ENCODE results near the gene SGCD.
"Not testable (repeated sequence)": the region's sequence is repeated elsewhere in the genome, so short reads cannot be mapped to it uniquely, and the experiment has no call there.

SGCD gene

DNA sequence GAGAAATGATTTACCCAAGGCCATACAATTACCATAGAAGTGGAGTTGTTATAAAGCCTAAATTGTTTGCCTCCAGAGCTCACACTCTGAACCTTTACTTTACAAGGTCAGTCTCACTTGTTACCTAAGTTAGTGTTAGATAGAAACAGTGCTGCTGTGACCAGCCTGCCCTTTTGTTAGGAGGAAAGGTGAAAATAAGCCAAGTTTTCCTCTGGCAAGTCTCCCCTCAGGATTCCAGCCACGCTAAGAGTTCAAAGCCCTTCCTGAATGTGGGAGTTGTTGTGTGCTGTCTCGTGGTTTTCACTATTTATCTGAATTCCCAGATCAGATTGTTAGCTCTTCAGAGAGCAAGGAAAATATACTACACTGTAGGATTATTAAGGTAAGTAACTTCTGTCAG is 260.0 kb downstream of the SGCD start:
- DNase-seq: no peak

DNA sequence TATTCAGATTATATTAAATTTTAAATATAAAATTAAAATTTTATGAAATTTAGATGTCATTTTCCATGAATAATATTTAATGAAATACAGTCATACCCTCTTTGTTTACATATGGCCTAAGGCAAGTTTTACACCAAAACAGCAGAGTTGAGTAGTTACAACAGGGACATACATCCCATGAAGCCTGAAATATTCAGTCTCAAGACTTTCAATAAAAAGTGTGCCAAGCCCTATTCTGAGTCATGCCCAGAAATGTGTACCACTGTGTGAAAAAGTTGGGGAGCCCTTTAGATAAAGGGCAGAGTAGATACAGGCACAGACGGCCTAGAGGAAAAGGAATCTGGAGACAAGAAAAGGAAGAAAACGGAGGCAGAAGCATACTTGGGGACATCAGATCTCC is 261.3 kb downstream of the SGCD start:
- no peak for DNase-seq

DNA sequence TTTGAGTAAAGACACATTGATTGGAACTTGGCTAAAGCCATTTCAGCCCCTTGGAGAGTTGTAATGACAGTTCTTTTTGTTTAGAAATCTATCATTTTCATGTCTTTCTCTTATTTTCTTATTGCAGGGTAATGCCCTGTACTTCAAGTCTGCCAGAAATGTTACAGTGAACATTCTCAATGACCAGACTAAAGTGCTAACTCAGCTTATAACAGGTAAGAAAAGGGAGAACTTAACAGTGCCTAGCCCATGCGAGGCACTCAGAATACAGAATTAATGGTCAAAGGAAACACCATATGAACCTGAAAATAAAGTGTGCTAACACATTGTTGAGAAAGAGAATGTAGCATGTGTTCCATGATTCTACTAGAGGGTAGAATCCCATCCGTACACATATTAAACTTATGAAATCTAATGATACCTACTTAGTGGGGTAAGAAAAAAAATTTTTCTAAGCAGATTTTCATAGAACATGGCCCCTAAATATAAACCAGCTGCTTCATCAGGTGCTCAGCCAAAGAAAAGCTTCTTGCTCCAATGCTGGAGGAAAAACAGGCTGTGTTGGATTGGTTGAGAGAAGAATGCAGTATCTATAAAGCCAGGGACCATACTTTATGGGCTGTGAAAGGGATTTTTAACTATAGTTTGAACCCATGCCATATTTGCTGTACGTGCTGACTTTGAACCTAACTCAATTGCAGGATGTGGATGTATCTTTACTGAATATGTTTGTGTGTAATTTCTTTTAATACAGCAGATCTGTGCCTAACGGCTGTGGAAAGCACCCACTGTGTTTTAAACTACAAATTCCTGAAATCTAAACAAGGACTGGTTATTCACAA is 262.4 kb downstream of the SGCD start:
- DNase-seq: no peak

DNA sequence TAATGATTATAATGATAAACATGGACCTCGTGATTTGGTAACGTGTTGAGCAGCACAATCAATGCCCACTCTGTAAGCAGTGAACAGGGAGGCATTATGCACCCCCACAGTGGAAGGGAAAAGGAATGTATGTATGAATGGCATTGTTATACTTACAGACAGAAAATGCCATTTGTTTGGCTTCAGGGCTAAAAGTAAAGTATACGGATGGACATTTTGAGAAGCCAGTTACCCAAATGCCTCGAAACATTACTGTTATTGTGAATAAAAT is 262.9 kb downstream of the SGCD start:
- DNase-seq: no peak

DNA sequence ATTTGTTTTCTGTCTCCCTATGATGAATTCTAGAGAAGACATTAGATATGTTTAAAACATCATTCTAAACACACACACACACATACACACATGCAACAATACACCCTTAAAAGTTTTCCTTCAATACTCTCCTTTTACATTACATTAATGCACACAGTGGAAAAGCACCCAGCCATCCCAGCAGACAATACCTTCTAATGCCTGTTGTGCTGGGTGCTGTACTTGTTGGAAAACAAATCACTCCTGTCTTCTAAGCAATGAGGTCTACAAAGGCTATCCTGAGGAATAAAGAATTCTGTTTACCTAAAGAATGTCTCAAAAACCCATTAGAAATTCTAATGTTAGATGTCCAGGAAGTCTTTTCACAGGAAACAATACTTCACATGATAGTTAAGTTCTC is 264.0 kb downstream of the SGCD start:
- DNase-seq: no peak

DNA sequence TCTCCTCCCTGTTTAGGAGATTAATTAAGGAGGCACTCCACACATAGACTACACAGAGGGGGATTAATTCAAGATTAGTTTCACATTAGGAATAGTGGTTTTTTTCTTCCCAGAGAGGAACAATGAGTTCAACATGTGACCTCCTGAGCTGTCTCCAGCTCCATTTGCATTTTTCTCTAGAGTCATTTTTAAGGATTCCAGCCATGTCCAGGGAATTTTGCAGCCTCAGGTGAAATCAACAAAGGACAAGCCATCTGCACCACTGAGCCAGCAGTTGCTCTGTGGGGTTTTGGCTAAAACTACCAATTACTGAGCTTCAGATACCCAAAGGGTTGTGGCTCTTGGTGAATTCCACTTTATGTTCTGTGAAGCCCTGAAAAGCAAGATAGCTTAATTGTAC is 264.7 kb downstream of the SGCD start:
- no peak for DNase-seq

DNA sequence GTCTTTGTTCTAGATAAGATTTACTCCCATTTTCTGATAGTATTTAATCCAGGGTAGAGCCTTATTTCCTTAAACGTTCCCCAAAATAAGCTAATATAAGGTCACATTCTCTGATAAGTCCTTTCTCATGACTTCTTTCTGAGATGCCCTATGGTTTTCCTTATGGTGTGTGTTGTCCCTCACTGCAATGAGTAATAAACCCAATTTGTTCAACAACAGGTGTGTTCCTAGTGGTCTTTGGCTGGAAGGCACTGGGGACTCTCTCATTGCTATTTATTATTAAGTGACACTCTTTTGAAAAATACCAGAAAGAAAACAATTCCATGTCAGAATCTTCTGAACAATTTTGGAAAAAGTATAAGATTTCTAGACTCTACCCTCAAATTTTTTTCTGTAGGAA is 266.6 kb downstream of the SGCD start:
- no peak for DNase-seq

DNA sequence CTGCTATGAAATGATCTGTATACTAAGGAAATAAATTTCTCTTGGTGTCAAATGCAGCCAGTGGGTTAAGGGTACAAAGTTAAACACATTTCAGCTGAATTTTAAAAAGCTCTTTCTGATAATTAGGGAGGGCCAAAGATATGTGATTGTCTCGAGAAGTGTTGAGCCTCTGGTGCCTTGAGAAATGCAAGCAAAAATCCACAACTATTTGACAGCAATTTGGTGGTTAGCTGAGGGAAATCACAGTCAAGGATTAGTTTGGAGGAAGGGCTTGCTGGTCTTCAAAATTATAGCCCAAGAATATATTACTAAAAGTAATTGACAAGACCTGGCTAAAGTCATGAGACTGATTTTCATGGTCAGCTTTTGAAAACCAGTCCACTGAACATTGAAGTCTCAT is 267.4 kb downstream of the SGCD start:
- no peak for DNase-seq

DNA sequence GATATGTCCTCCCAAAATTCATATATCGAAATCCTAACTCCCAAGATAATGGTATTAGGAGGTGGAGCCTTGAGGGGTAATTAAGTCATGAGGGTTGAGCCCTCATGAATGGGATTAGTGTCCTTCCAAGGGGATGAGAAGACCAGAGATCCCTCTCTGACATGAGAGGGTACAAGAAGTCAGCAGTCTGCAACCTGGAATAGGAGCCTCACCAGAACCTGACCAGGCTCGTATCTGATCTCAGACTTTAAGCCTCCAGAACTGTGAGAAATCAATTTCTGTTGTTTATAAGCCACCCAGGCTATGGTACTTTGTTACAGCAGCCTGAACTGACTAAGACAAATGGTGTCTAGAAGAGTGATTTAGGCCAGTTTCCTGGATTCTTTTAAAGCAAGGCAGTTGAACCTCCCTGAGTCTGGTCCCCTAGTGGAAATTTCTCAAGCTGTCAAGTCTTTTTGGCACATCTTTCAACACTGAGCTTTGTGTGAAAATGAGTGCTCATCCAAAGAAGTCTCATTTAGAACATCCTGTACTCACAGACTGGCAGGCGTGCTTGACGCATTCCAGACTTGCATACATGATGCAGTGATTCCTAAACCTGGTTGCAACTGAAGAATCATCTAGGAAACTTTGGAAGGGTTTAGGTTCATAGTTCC is 268.3 kb downstream of the SGCD start:
- no peak for DNase-seq

DNA sequence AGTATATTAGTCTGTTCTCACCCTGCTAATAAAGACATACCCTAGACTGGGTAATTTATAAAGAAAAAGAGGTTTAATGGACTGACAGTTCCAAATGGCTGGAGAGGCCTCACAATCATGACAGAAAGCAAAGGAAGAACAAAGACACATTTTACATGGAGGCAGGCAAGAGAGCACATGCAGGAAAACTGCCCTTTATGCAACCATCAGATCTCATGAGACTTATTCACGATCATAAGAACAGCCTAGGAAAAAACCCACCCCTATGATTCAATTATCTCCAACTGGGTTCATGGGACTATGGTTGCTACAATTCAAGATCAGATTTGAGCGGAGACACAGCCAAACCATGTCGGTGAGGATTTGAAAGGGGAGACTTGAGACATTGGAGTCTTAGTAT is 270.3 kb downstream of the SGCD start:
- DNase-seq: no peak

DNA sequence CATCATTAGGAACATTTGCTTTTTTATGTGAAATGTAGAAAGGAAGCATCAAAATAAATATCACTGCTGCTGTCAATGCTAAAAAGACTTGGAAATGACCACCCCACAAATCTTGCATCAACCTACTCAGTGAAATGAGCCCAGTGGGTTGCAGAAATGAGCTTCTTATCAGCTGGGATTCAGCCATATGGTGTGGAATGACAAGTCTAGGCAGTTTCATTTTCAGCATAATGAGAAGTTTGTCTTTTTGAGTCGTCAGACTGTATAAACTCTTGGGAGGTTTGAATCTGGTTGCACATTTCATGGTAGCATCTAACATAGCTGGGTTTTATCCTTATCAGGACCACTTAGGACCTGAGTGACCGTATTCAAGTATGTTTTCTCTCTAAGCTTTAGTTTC is 272.0 kb downstream of the SGCD start:
- no peak for DNase-seq

DNA sequence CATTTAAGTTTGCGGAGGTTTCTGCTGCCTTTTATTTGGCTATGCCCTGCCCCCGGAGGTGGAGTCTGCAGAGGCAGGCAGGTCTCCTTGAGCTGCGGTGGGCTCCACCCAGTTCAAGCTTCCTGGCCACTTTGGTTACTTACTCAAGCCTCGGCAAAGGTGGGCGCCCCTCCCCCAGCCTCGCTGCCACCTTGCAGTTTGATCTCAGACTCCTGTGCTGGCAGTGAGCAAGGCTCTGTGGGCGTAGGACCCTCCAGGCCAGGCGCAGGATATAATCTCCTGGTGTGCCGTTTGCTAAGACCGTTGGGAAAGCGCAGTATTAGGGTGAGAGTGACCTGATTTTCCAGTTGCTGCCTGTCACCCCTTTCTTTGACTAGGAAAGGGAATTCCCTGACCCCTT is 283.6 kb downstream of the SGCD start:
- not testable (repeated sequence) for DNase-seq

DNA sequence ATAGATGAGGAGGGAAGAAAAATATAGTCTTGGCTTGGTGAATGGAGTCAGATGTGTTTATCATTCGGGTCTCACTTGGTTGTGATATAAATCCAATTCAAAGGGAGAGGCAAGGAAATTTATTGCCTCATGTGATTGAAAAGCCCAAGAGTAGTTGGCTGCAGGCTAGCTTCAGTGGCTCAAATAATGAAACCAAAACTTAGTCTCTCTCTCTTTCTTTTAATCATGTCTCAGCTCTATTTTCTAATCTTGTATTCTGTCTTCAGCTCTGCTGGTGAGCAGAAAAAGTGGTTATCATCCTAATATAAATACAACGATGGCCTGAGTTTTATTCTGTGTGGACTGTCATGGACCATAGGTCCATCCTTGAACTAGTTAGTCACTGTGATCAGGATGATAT is 288.9 kb downstream of the SGCD start:
- no peak for DNase-seq

DNA sequence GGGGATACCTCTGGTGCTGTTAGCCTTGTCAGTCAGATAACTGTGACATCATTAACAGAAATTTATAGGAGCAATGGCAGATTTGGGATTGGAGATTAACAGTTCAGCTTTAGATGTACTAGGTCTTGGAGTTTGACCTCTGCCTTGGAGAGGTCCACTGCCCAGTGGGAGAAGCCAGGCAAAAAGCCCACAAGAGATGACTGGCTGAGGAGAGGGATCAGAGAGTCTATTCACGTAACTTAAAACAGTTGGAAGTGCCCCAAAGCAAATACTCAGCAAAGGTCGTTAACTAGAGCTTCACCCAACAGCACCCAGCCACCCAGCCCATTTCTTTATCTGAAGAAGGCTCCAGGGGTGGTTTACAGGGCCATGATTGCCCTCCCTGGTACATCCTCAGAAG is 290.5 kb downstream of the SGCD start:
- DNase-seq: no peak

DNA sequence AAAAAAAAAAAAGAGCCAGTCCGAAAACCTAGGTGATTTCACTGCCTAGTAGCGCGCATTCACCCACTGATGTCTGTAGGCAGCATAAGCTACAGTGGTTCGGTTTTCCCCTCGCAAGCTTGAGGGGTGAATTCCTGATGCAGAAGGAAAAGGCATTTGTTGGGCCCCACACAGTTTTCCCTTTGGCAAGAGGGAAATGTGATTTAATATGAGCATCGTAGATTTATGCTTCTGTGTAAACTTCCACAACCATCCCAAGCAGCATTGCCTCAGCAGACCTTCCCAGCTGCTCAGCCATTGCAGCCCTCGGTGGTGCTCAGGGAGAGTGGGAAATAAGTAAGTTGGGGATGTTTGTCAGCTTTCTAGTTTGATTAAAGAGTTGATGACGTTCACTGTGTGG is 291.6 kb downstream of the SGCD start:
- no peak for DNase-seq

DNA sequence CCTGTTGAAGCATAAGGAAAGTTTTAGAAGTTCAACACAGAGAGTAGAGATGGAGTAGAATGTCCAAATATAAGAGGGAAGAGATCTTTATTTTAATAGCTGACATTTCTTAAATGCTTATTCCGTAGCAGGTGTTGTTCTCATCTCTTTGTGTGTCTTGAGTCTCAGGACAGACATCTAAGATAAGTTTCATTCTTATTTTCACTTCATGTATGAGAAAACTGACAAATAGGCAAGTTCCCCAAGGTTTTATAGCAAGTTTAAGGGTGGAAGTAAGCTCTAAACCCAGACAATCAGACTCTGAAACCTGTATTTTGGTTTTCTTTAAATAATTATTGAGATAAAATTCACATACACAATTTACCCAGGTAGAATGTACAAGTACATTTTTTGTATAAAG is 294.8 kb downstream of the SGCD start:
- no peak for DNase-seq

DNA sequence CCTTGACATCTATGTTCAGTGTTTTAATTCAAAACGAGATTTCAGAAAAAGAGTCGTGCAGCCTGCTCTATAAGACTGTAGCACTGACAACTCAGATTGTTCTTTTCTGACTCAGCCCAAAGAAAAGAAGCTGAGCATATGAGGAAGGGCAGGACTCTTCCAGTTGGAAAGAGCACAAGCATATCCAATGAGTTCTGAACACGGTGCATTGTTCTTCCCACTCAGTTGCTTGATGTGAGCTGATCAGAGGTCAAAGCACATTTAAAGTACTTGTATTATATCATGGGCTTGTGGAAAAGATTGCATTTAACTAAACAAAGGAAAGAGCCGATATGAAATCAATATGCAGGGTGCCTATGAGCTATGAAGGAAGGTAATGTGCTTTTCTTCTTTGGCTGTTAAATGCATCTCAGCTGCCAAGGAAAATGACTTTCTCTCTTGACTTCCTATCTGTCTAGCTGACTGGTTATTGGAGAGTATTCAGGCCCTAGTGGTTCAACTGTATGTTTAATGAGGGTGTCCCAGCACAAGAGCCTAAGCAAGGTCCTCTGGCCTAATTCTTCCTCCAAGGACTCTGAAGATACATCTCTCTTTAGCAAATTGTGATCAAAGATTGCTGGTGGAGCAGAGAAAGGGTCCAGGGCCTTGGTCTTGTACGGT is 296.5 kb downstream of the SGCD start:
- no peak for DNase-seq

DNA sequence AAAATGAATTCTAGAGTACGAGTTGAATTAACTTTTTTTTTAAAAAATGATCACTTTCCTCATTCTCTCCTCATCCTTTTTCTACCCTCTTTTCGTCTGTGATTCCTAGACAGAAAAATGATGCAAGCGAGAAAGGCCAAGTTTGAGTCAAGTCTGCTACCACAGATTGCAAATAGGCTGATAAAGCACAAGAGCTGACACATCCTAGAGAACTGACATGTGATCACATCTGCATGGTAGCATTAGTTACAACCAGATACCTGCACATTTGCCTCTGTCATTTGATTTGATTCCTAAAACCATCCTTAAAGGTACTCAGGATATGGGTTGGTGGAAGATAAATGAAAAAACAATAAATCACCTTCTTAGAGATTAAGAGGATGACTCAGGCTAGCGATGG is 297.7 kb downstream of the SGCD start:
- DNase-seq: no peak

DNA sequence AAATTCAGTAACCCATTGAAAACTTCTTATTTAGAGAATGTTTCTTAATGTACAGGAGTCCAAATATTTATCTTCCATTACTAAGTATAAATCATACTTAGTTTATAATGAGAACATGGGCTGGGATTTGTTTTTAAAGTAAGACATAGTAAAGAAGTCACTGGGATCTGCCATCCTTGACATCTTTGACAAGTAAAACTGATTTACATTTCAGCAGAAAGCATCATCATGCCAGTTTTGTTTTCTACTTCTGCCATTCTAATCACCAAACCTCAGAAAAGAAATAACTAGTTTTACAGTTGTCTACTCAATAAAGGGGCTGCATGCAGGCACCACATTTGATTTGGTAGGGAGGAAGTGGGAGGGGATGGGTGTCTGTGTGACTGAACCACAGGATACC is 301.5 kb downstream of the SGCD start:
- DNase-seq: no peak

DNA sequence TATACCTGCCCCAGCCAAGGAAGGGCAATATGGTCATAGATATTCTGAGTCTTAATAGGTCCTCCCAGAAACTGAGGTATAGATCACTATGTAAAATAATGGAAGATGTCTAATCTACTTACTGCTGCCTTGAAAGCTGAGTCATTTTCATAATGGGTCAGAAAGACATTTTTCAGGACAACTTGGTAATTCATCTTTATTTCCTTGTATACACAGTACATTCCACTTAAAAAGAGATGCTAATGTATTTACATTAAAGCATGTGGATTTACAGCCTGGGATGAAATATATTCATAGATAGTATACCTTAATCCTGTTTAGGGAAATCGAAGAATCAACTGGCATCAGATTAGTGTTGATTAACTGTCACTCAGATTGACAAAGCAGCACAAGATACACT is 304.0 kb downstream of the SGCD start:
- DNase-seq: no peak

DNA sequence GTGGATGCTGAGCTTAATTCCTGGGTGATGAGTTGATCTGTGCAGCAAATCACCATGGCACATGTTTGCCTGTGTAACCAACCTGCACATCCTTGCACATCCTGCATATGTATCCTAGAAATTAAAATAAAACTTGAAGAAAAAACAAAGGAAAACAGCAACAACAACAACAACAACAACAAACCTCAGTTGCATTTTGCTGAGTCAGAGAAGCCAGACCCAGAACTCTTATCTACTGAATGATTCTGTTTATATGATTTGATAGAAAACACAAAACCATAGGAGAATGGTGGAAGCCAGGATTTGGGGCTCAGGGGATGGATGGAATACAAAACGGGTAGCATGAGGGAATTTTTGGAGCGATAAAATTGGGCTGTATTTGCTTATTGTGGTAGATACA is 307.3 kb downstream of the SGCD start:
- DNase-seq: no peak

DNA sequence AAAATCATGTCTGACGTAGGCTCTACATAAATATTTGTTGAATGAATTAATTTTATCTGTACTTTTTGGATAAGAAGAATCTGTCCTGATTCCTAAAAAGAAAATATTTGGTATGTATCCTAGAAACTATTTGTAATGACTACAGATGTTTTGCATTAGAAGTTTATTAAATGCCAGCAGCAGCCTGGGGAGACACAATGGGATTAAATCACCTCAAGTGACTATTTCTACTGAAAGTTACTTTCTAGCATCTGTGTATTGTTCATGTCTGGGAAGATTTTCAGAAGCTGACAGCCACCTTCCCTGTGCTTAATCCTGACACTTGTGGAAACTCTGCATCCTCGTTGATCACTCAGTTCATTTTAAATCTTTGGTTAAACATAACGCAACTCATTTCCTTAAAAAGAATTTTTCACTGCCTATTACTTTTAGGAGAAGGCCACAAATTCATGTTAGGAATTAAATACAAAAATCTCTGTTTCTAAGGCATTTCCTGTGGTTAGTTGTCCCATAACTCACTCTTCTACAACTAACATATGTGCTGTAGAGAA is 313.8 kb downstream of the SGCD start:
- no peak for DNase-seq

DNA sequence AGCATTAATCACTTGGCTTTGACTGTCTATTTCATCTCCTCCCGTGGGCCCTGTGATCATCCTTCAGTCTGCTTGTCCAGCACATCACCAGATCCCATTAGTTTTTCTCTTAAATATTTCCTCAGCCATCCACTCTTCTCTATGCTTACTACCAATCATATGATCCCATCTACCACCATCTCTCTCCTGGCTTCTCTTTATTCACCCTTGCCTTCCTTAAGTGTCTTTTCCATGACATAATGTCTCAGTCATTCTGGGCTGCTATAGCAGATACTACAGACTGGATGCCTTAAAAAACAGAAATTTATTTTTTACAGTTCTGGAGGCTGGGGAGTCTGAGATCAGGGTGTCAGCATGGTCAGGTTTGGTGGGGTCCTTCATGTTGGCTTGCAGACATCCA is 314.7 kb downstream of the SGCD start:
- DNase-seq: no peak

DNA sequence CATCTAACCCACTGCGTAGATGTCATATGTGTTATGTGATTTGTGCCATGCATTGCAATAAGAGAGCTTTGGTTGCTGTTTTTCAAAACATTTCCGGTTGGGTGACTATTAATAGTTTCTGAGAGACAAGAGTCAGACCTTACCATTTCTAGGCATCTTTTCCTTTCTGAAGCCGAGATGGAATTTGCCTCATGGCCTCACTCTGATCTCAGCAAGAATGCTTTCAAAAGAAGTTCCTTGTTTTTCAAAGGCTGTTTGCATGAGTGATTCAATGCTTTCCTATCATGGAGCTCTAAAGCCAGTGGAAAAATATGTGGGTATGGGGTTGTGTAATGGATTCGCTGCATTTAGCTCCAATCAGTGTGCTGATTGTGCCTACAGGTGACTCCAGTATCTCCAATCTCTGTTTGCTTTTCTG is 320.1 kb downstream of the SGCD start:
- DNase-seq: no peak
